AG04449 (cell line): ENCODE results near the gene OR2C1.

Experiments used
- CTCF ChIA-PET: fragments of 350-600 bp; formaldehyde crosslinking; extraction: SDS; loops from one replicate; lab custom pipeline; 2021; ENCODE audit warnings: antibody characterized with exemption; lab: Yijun Ruan, JAX
- POLR2A ChIA-PET: fragments of 400-600, 350-600 bp; formaldehyde crosslinking; extraction: SDS; loops from one replicate; lab custom pipeline; 2020; ENCODE audit warnings: antibody characterized with exemption, inconsistent platforms; lab: Yijun Ruan, JAX
- DNase-seq: peaks from one replicate; pipeline ENCODE4 v3.0.0-alpha.2; 2010; ENCODE audit warnings: low read depth, low spot score
- H3K4me3 ChIP-seq: 2 replicates; pipeline ENCODE4 v1.5.1; 2011; ENCODE audit warnings: low read depth, mild to moderate bottlenecking, control low read depth, low read length
- CTCF ChIP-seq: IDR thresholded peaks from one replicate; pipeline ENCODE4 v1.5.1; 2011; ENCODE audit warnings: mild to moderate bottlenecking, moderate library complexity, low read length, control low read depth, inconsistent platforms; ENCODE audit not compliant: insufficient read depth; ENCODE audit errors: missing control alignments

OR2C1 gene

GRCh38 chr16:3375680-3376079, 20.0 kb downstream of the OR2C1 start:
- no peak for DNase-seq
- no peak for TF ChIP-seq CTCF
- no peak overlapping the region for H3K4me3 ChIP-seq
- CTCF ChIA-PET: no interaction called here
- POLR2A ChIA-PET: no interaction called here

- CTCF ChIA-PET: no interaction called here
- DNase-seq: no peak
- TF ChIP-seq CTCF: no peak
- no peak overlapping the region for H3K4me3 ChIP-seq
- POLR2A ChIA-PET: no interaction called here
Measured at GRCh38 chr16:3377917-3378316, 22.2 kb downstream of the OR2C1 start.

- TF ChIP-seq CTCF: no peak
- H3K4me3 ChIP-seq: no peak overlapping the region
- no peak for DNase-seq
- CTCF ChIA-PET: no interaction called here
- POLR2A ChIA-PET: no interaction called here
Measured at GRCh38 chr16:3383045-3383448, 27.4 kb downstream of the OR2C1 start.

GRCh38 chr16:3388325-3388724, 32.6 kb downstream of the OR2C1 start:
- H3K4me3 ChIP-seq: no peak overlapping the region
- no peak for TF ChIP-seq CTCF
- DNase-seq: no peak
- ChIA-PET CTCF (no interaction called here), POLR2A (interaction anchor here (1.5 kb wide), 1 partner anchor 13 kb away, joined by 4 read pairs; the partner anchor contains the start of genes ZNF174 and ZSCAN32)

- no peak for TF ChIP-seq CTCF
- H3K4me3 ChIP-seq: no peak overlapping the region
- POLR2A ChIA-PET: interaction anchor here (0.6 kb wide), 1 partner anchor 67 kb away, joined by 3 read pairs; no protein-coding TSS in a partner anchor
- no peak for DNase-seq
- CTCF ChIA-PET: no interaction called here
Measured at GRCh38 chr16:3389663-3390338, 34.1 kb downstream of the OR2C1 start.

GRCh38 chr16:3400446-3400778, 44.7 kb downstream of the OR2C1 start:
- no peak for TF ChIP-seq CTCF
- DNase-seq: no peak
- peak overlapping the region; percentile 92 for H3K4me3 ChIP-seq
- POLR2A ChIA-PET: interaction anchor here (0.9 to 2.7 kb wide), 4 partner anchors 12 to 118 kb away, joined by 4 to 13 read pairs (median 4); partner anchors contain the start of genes NAA60 and ZNF597
- CTCF ChIA-PET: no interaction called here
